SK-N-MC (cell line): ENCODE data around the gene ADCY3.

Experiments used
- EZH2 ChIP-seq: fragments of 200-600 bp; sonication (generic); IDR thresholded peaks from one replicate; pipeline ENCODE4 v1.6.1; 2017; ENCODE audit warnings: antibody characterized with exemption
- FOXP2 ChIP-seq: optimal IDR thresholded peaks from 2 replicates; pipeline ENCODE3; 2011; ENCODE audit warnings: mild to moderate bottlenecking, moderate library complexity; ENCODE audit not compliant: insufficient read depth; ENCODE audit errors: extremely low read length, control extremely low read depth
- POLR2AphosphoS5 ChIP-seq: IDR thresholded peaks from 2 replicates; pipeline ENCODE4 v1.6.1; 2012; ENCODE audit warnings: mild to moderate bottlenecking, low read depth, low read length, borderline replicate concordance

DNA sequence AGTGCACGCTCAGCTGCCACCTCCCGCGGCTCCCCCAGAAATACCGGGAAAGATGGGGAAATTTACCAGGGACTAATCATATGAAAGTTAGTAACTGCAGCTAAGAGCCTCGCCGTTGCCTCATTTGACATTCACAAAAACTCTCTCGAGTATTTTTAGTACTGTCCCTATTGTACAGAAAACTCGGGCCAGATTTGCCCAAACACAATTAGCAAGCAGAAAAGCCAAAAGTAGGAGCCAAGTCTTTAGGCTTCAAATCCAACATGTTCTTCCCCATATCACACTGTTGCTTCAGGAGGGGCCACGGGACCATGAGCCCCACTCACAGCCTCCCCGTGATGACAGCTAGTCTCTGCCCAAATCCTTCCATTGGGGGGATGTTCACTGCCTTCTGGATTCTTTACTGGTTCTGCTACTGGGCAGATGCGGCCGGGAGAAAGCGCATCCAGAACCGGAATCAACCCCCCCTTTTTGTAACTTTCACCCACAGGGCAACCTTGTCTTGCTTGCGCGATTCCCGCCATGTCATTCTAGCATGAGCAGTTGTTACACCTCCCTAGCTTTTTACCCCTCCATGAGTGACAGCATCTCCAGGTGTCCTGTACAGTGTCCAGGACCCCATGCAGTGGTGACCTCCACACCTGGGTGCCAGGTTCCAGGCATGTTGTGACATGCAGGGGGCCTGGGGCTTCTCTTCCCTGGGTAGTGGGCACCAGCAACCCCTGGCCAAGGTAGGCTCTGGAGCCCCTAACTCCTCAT lies 91.6 kb downstream of the ADCY3 start:
- TF ChIP-seq POLR2AphosphoS5 (no peak), EZH2 (no peak), FOXP2 (no peak)
